Measurements from ENCODE around the gene APOL5.

Gene APOL5

GRCh38 chr22:35740616-35741015, 22.9 kb downstream of the APOL5 start:
- no peak overlapping the region for H3K9ac ChIP-seq (ENCODE audit: low read length in 2 of 2)
- peak overlapping the region; percentile 24 for H3K27ac ChIP-seq (ENCODE audit: low read length)
- H3K27me3 ChIP-seq (ENCODE audit: control insufficient read depth in 1 of 2, insufficient read depth in 2 of 2, low read length in 2 of 2), result no peaks in the 10 kb centered on the region
- H3K4me3 ChIP-seq (ENCODE audit: low read length in 2 of 2), result no peak overlapping the region
- H3K9me3 ChIP-seq (ENCODE audit: control insufficient read depth in 2 of 2, low read length in 2 of 2), result no peaks in the 10 kb centered on the region
- peaks cover 22 to 34% of the 10 kb centered on the region in 2 donors for H3K36me3 ChIP-seq (ENCODE audit: control insufficient read depth in 2 of 2, insufficient read depth in 2 of 2, low read length in 2 of 2)
- H3K4me1 ChIP-seq (ENCODE audit: control insufficient read depth, insufficient read depth, low read length), result peaks cover 11% of the 10 kb centered on the region

GRCh38 chr22:35742342-35743100, 24.8 kb downstream of the APOL5 start:
- no peaks in the 10 kb centered on the region for H3K9me3 ChIP-seq (ENCODE audit: control insufficient read depth in 2 of 2, low read length in 2 of 2)
- no peak overlapping the region for H3K4me3 ChIP-seq (ENCODE audit: low read length in 2 of 2)
- peak overlapping the region; percentile 11 for H3K27ac ChIP-seq (ENCODE audit: low read length)
- H3K36me3 ChIP-seq (ENCODE audit: control insufficient read depth in 2 of 2, insufficient read depth in 2 of 2, low read length in 2 of 2), result peaks cover 29 to 37% of the 10 kb centered on the region in 2 donors
- no peaks in the 10 kb centered on the region for H3K27me3 ChIP-seq (ENCODE audit: control insufficient read depth in 1 of 2, insufficient read depth in 2 of 2, low read length in 2 of 2)
- H3K4me1 ChIP-seq (ENCODE audit: control insufficient read depth, insufficient read depth, low read length), result peaks cover 11% of the 10 kb centered on the region
- H3K9ac ChIP-seq (ENCODE audit: low read length in 2 of 2), result no peak overlapping the region

GRCh38 chr22:35743326-35743860, 25.7 kb downstream of the APOL5 start:
- Histone ChIP-seq H3K9me3 (ENCODE audit: control insufficient read depth in 2 of 2, low read length in 2 of 2) (no peaks in the 10 kb centered on the region), H3K36me3 (ENCODE audit: control insufficient read depth in 2 of 2, insufficient read depth in 2 of 2, low read length in 2 of 2) (peaks cover 29 to 34% of the 10 kb centered on the region in 2 donors), H3K9ac (ENCODE audit: low read length in 2 of 2) (no peak overlapping the region), H3K27me3 (ENCODE audit: control insufficient read depth in 1 of 2, insufficient read depth in 2 of 2, low read length in 2 of 2) (no peaks in the 10 kb centered on the region), H3K4me3 (ENCODE audit: low read length in 2 of 2) (no peak overlapping the region), H3K4me1 (ENCODE audit: control insufficient read depth, insufficient read depth, low read length) (peaks cover 11% of the 10 kb centered on the region), H3K27ac (ENCODE audit: low read length) (no peak overlapping the region)

GRCh38 chr22:35746248-35746647, 28.6 kb downstream of the APOL5 start:
- Histone ChIP-seq H3K9me3 (ENCODE audit: control insufficient read depth in 2 of 2, low read length in 2 of 2) (no peaks in the 10 kb centered on the region), H3K36me3 (ENCODE audit: control insufficient read depth in 2 of 2, insufficient read depth in 2 of 2, low read length in 2 of 2) (peaks cover 26 to 37% of the 10 kb centered on the region in 2 donors), H3K27ac (ENCODE audit: low read length) (no peak overlapping the region), H3K4me3 (ENCODE audit: low read length in 2 of 2) (no peak overlapping the region), H3K4me1 (ENCODE audit: control insufficient read depth, insufficient read depth, low read length) (peaks cover 4% of the 10 kb centered on the region), H3K9ac (ENCODE audit: low read length in 2 of 2) (no peak overlapping the region), H3K27me3 (ENCODE audit: control insufficient read depth in 1 of 2, insufficient read depth in 2 of 2, low read length in 2 of 2) (no peaks in the 10 kb centered on the region)

GRCh38 chr22:35746946-35747703, 29.5 kb downstream of the APOL5 start:
- H3K9me3 ChIP-seq (ENCODE audit: control insufficient read depth in 2 of 2, low read length in 2 of 2), result no peaks in the 10 kb centered on the region
- H3K36me3 ChIP-seq (ENCODE audit: control insufficient read depth in 2 of 2, insufficient read depth in 2 of 2, low read length in 2 of 2), result peaks cover 31 to 32% of the 10 kb centered on the region in 2 donors
- H3K27me3 ChIP-seq (ENCODE audit: control insufficient read depth in 1 of 2, insufficient read depth in 2 of 2, low read length in 2 of 2), result no peaks in the 10 kb centered on the region
- H3K4me1 ChIP-seq (ENCODE audit: control insufficient read depth, insufficient read depth, low read length), result peaks cover 2% of the 10 kb centered on the region
- H3K9ac ChIP-seq (ENCODE audit: low read length in 2 of 2), result no peak overlapping the region
- peak overlapping the region in 1 of 2 donors; percentile 8 for H3K4me3 ChIP-seq (ENCODE audit: low read length in 2 of 2)
- no peak overlapping the region for H3K27ac ChIP-seq (ENCODE audit: low read length)

- no peaks in the 10 kb centered on the region for H3K9me3 ChIP-seq (ENCODE audit: control insufficient read depth in 2 of 2, low read length in 2 of 2)
- no peak overlapping the region for H3K27ac ChIP-seq (ENCODE audit: low read length)
- no peaks in the 10 kb centered on the region for H3K27me3 ChIP-seq (ENCODE audit: control insufficient read depth in 1 of 2, insufficient read depth in 2 of 2, low read length in 2 of 2)
- H3K9ac ChIP-seq (ENCODE audit: low read length in 2 of 2), result no peak overlapping the region
- H3K4me1 ChIP-seq (ENCODE audit: control insufficient read depth, insufficient read depth, low read length), result no peaks in the 10 kb centered on the region
- no peak overlapping the region for H3K4me3 ChIP-seq (ENCODE audit: low read length in 2 of 2)
- peaks cover 21 to 25% of the 10 kb centered on the region in 2 donors for H3K36me3 ChIP-seq (ENCODE audit: control insufficient read depth in 2 of 2, insufficient read depth in 2 of 2, low read length in 2 of 2)
These were observed 32.1 kb downstream of the APOL5 start for GRCh38 chr22:35749808-35750207.

- peaks cover 14 to 21% of the 10 kb centered on the region in 2 donors for H3K36me3 ChIP-seq (ENCODE audit: control insufficient read depth in 2 of 2, insufficient read depth in 2 of 2, low read length in 2 of 2)
- H3K27ac ChIP-seq (ENCODE audit: low read length), result no peak overlapping the region
- no peaks in the 10 kb centered on the region for H3K27me3 ChIP-seq (ENCODE audit: control insufficient read depth in 1 of 2, insufficient read depth in 2 of 2, low read length in 2 of 2)
- no peak overlapping the region for H3K4me3 ChIP-seq (ENCODE audit: low read length in 2 of 2)
- no peak overlapping the region for H3K9ac ChIP-seq (ENCODE audit: low read length in 2 of 2)
- no peaks in the 10 kb centered on the region for H3K9me3 ChIP-seq (ENCODE audit: control insufficient read depth in 2 of 2, low read length in 2 of 2)
- no peaks in the 10 kb centered on the region for H3K4me1 ChIP-seq (ENCODE audit: control insufficient read depth, insufficient read depth, low read length)
These were observed 34.6 kb downstream of the APOL5 start for GRCh38 chr22:35752006-35752862.

GRCh38 chr22:35752863-35753189, 35.2 kb downstream of the APOL5 start:
- peaks cover 14 to 24% of the 10 kb centered on the region in 2 donors for H3K36me3 ChIP-seq (ENCODE audit: control insufficient read depth in 2 of 2, insufficient read depth in 2 of 2, low read length in 2 of 2)
- no peaks in the 10 kb centered on the region for H3K9me3 ChIP-seq (ENCODE audit: control insufficient read depth in 2 of 2, low read length in 2 of 2)
- H3K27me3 ChIP-seq (ENCODE audit: control insufficient read depth in 1 of 2, insufficient read depth in 2 of 2, low read length in 2 of 2), result no peaks in the 10 kb centered on the region
- H3K4me3 ChIP-seq (ENCODE audit: low read length in 2 of 2), result no peak overlapping the region
- no peak overlapping the region for H3K27ac ChIP-seq (ENCODE audit: low read length)
- no peaks in the 10 kb centered on the region for H3K4me1 ChIP-seq (ENCODE audit: control insufficient read depth, insufficient read depth, low read length)
- H3K9ac ChIP-seq (ENCODE audit: low read length in 2 of 2), result no peak overlapping the region

GRCh38 chr22:35754761-35755160, 37.1 kb downstream of the APOL5 start:
- Histone ChIP-seq H3K9ac (ENCODE audit: low read length in 2 of 2) (no peak overlapping the region), H3K27ac (ENCODE audit: low read length) (no peak overlapping the region), H3K27me3 (ENCODE audit: control insufficient read depth in 1 of 2, insufficient read depth in 2 of 2, low read length in 2 of 2) (no peaks in the 10 kb centered on the region), H3K4me3 (ENCODE audit: low read length in 2 of 2) (no peak overlapping the region), H3K9me3 (ENCODE audit: control insufficient read depth in 2 of 2, low read length in 2 of 2) (no peaks in the 10 kb centered on the region), H3K36me3 (ENCODE audit: control insufficient read depth in 2 of 2, insufficient read depth in 2 of 2, low read length in 2 of 2) (peaks cover 14 to 36% of the 10 kb centered on the region in 2 donors), H3K4me1 (ENCODE audit: control insufficient read depth, insufficient read depth, low read length) (no peaks in the 10 kb centered on the region)

- Histone ChIP-seq H3K9ac (ENCODE audit: low read length in 2 of 2) (no peak overlapping the region), H3K36me3 (ENCODE audit: control insufficient read depth in 2 of 2, insufficient read depth in 2 of 2, low read length in 2 of 2) (peaks cover 8 to 31% of the 10 kb centered on the region in 2 donors), H3K4me3 (ENCODE audit: low read length in 2 of 2) (no peak overlapping the region), H3K9me3 (ENCODE audit: control insufficient read depth in 2 of 2, low read length in 2 of 2) (no peaks in the 10 kb centered on the region), H3K4me1 (ENCODE audit: control insufficient read depth, insufficient read depth, low read length) (no peaks in the 10 kb centered on the region), H3K27ac (ENCODE audit: low read length) (no peak overlapping the region), H3K27me3 (ENCODE audit: control insufficient read depth in 1 of 2, insufficient read depth in 2 of 2, low read length in 2 of 2) (no peaks in the 10 kb centered on the region)
These were observed 39.0 kb downstream of the APOL5 start for GRCh38 chr22:35756722-35757121.
